HepG2 (cell line): ENCODE results near the gene FSD2. TPM values are rescaled to one million over a fixed set of nuclear protein-coding genes. Genes with fewer than 3 reads are reported as not detected.

ENCODE experiments used
- CCDC6 ChIP-seq: sonication (generic); formaldehyde crosslinking; IDR thresholded peaks from 2 replicates; pipeline ENCODE4 v1.8.1; 2022; ENCODE audit warnings: mild to moderate bottlenecking, missing genetic modification reagents, moderate library complexity
- HDAC6 ChIP-seq: fragments of 200-600 bp; sonication (generic); IDR thresholded peaks from 2 replicates; pipeline ENCODE4 v1.7.0; 2017; ENCODE audit warnings: mild to moderate bottlenecking, antibody characterized with exemption, low read length, low read depth
- HMGA1 ChIP-seq: sonication (generic); formaldehyde crosslinking; conservative IDR thresholded peaks from 2 replicates; pipeline ENCODE4 v1.4.0; 2020; ENCODE audit warnings: missing genetic modification reagents
- KDM5B ChIP-seq: sonication (generic); formaldehyde crosslinking; IDR thresholded peaks from 2 replicates; pipeline ENCODE4 v1.4.0; 2020; ENCODE audit warnings: missing genetic modification reagents, mild to moderate bottlenecking, borderline replicate concordance
- MATR3 ChIP-seq: sonication (generic); formaldehyde crosslinking; IDR thresholded peaks from 2 replicates; pipeline ENCODE4 v1.4.0; 2020; ENCODE audit warnings: missing genetic modification reagents
- MYNN ChIP-seq: sonication (generic); formaldehyde crosslinking; IDR thresholded peaks from 2 replicates; pipeline ENCODE4 v1.4.0; 2020; ENCODE audit warnings: mild to moderate bottlenecking, low read depth, missing genetic modification reagents
- PHB2 ChIP-seq: fragments of 450-650 bp; IDR thresholded peaks from 2 replicates; pipeline ENCODE4 v1.6.1; 2018; ENCODE audit not compliant: partially characterized antibody
- PTBP1 ChIP-seq: fragments of 200-400 bp; formaldehyde crosslinking; IDR thresholded peaks from 2 replicates; pipeline ENCODE4 v1.6.1; 2018; ENCODE audit warnings: low read length, low read depth; ENCODE audit not compliant: poor library complexity, severe bottlenecking
- SRY ChIP-seq: sonication (generic); formaldehyde crosslinking; IDR thresholded peaks from 2 replicates; pipeline ENCODE4 v1.8.0; 2022; ENCODE audit warnings: mild to moderate bottlenecking, missing genetic modification reagents
- TBL1XR1 ChIP-seq: fragments of 150-350 bp; IDR thresholded peaks from 2 replicates; pipeline ENCODE4 v1.6.1; 2014; ENCODE audit warnings: borderline replicate concordance, low read length; ENCODE audit not compliant: partially characterized antibody
- TFDP1 ChIP-seq: IDR thresholded peaks from 2 replicates; pipeline ENCODE4 v1.6.1; 2016; ENCODE audit warnings: missing compliant biosample characterization, missing genetic modification reagents, borderline replicate concordance
- TSC22D2 ChIP-seq: sonication (generic); formaldehyde crosslinking; IDR thresholded peaks from 2 replicates; pipeline ENCODE4 v1.5.1; 2020; ENCODE audit warnings: missing genetic modification reagents, mild to moderate bottlenecking, borderline replicate concordance
- ZFP62 ChIP-seq: sonication (generic); formaldehyde crosslinking; IDR thresholded peaks from 2 replicates; pipeline ENCODE4 v1.4.0; 2020; ENCODE audit warnings: missing genetic modification reagents
- ZNF556 ChIP-seq: sonication (generic); formaldehyde crosslinking; IDR thresholded peaks from 2 replicates; pipeline ENCODE4 v1.4.0; 2020; ENCODE audit warnings: mild to moderate bottlenecking, missing genetic modification reagents, borderline replicate concordance
- ZNF597 ChIP-seq: sonication (generic); formaldehyde crosslinking; IDR thresholded peaks from 2 replicates; pipeline ENCODE4 v1.5.0; 2020; ENCODE audit warnings: missing genetic modification reagents
- ZNF781 ChIP-seq: sonication (generic); formaldehyde crosslinking; IDR thresholded peaks from 2 replicates; pipeline ENCODE4 v1.5.1; 2020; ENCODE audit warnings: borderline replicate concordance, mild to moderate bottlenecking, missing genetic modification reagents; ENCODE audit errors: not compliant biosample characterization
- ZSCAN12 ChIP-seq: sonication (generic); formaldehyde crosslinking; IDR thresholded peaks from 2 replicates; pipeline ENCODE4 v1.9.0; 2021; ENCODE audit warnings: mild to moderate bottlenecking, missing genetic modification reagents
- ZSCAN25 ChIP-seq: sonication (generic); formaldehyde crosslinking; IDR thresholded peaks from 2 replicates; pipeline ENCODE4 v1.8.0; 2022; ENCODE audit warnings: mild to moderate bottlenecking, missing genetic modification reagents
- ZSCAN30 ChIP-seq: sonication (generic); formaldehyde crosslinking; IDR thresholded peaks from 2 replicates; pipeline ENCODE4 v1.5.0; 2020; ENCODE audit warnings: mild to moderate bottlenecking, missing genetic modification reagents
- ZSCAN5A ChIP-seq: sonication (generic); formaldehyde crosslinking; IDR thresholded peaks from 2 replicates; pipeline ENCODE4 v1.8.0; 2022; ENCODE audit warnings: mild to moderate bottlenecking, missing genetic modification reagents, borderline replicate concordance
- ZZZ3 ChIP-seq: sonication (generic); formaldehyde crosslinking; IDR thresholded peaks from 2 replicates; pipeline ENCODE4 v1.4.0; 2020; ENCODE audit warnings: missing genetic modification reagents, mild to moderate bottlenecking, borderline replicate concordance
- polyA plus RNA-seq, 8 experiments: library from polyadenylated mRNA; depleted of rRNA in 3 of 8; stranded (reverse) in 7 of 8; unstranded in 1 of 8; fragments of >200 nt; fragmentation: Illumina TruSeq in 4 of 8; extraction: Trizol in 4 of 8; gene quantifications; 2 replicates each; pipeline versions ENCODE4 v1.2.1 to v1.2.3, GENCODE V29; 2011 to 2016; ENCODE audit warnings: low read depth in 4 of 8, missing spikeins in 1 of 8, mixed read lengths in 1 of 8; ENCODE audit not compliant: insufficient read depth in 1 of 8
- total RNA-seq, 5 experiments: library from RNA; depleted of rRNA; stranded (reverse); fragments of >200 nt; fragmentation: Illumina TruSeq; extraction: Trizol; gene quantifications; 2 replicates each; pipeline ENCODE4 v1.2.3, GENCODE V29; 2016; ENCODE audit warnings: low read depth in 1 of 5

Gene FSD2
- total and polyA plus RNA-seq, 2 of the 13 experiments (the other 11 are each of a cell fraction or from before 2014, with no cell fraction given): not detected

GRCh38 chr15:82809308-82810060, 3.6 kb upstream of the FSD2 start, which contains the start of gene WHAMM (continued):
- no peak for TF ChIP-seq PTBP1
- TF ChIP-seq ZNF781 (CRISPR knock-in tag): peak; percentile 23
- peak; percentile 61; the same call in 1 of the 2 replicates for TF ChIP-seq KDM5B (CRISPR knock-in tag)
- no peak; the same call in 1 of the 2 replicates for TF ChIP-seq SRY (CRISPR knock-in tag)
- TF ChIP-seq TSC22D2 (CRISPR knock-in tag): 0 out of 2 replicates have a peak, but pooled peaks have one; percentile 43
- no peak for TF ChIP-seq CCDC6 (CRISPR knock-in tag)
- TF ChIP-seq ZSCAN12: 0 out of 2 replicates have a peak, but pooled peaks have one; percentile 51
- TF ChIP-seq PHB2: no peak
- no peak for TF ChIP-seq ZNF597
- TF ChIP-seq ZNF556: no peak
- peak; percentile 49; the same call in 1 of the 2 replicates for TF ChIP-seq TFDP1
- no peak for TF ChIP-seq MYNN (CRISPR knock-in tag)
- no peak for TF ChIP-seq ZZZ3 (CRISPR knock-in tag)
- no peak for TF ChIP-seq ZFP62 (CRISPR knock-in tag)
- no peak for TF ChIP-seq ZSCAN25 (CRISPR knock-in tag)
- no peak for TF ChIP-seq ZSCAN30 (CRISPR knock-in tag)
- TF ChIP-seq HDAC6: no peak
- no peak for TF ChIP-seq TBL1XR1
- no peak; the same call in 1 of the 2 replicates for TF ChIP-seq ZSCAN5A (CRISPR knock-in tag)
- no peak for TF ChIP-seq MATR3 (CRISPR knock-in tag)
- TF ChIP-seq HMGA1 (CRISPR knock-in tag): no peak
